ENCODE data around the gene S100A14. TPM values are rescaled to one million over a fixed set of nuclear protein-coding genes. Genes with fewer than 3 reads are reported as not detected.

The S100A14 gene
- total RNA-seq, 2 donors from 2014 or later, result 4.2 to 4.9 TPM

GRCh38 chr1:153608089-153608682 is 7.9 kb downstream of the S100A14 start:
- peaks cover 20 to 47% of the 10 kb centered on the region in 2 donors for H3K4me1 ChIP-seq (ENCODE audit: control insufficient read depth in 1 of 2, low read depth in 2 of 2)
- no peaks in the 10 kb centered on the region for H3K9me3 ChIP-seq
- peak overlapping the region; percentile 89 to 91 for H3K27ac ChIP-seq
- DNase-seq (ENCODE audit: low spot score), result no peak
- ATAC-seq (ENCODE audit: insufficient number of reproducible peaks, low FRiP score, low read depth), result no peak
- no peaks in the 10 kb centered on the region for H3K27me3 ChIP-seq (replicated peaks; ENCODE audit: insufficient read depth)
- peak overlapping the region; percentile 62 for H3K4me3 ChIP-seq
- TF ChIP-seq, protein P1, sequence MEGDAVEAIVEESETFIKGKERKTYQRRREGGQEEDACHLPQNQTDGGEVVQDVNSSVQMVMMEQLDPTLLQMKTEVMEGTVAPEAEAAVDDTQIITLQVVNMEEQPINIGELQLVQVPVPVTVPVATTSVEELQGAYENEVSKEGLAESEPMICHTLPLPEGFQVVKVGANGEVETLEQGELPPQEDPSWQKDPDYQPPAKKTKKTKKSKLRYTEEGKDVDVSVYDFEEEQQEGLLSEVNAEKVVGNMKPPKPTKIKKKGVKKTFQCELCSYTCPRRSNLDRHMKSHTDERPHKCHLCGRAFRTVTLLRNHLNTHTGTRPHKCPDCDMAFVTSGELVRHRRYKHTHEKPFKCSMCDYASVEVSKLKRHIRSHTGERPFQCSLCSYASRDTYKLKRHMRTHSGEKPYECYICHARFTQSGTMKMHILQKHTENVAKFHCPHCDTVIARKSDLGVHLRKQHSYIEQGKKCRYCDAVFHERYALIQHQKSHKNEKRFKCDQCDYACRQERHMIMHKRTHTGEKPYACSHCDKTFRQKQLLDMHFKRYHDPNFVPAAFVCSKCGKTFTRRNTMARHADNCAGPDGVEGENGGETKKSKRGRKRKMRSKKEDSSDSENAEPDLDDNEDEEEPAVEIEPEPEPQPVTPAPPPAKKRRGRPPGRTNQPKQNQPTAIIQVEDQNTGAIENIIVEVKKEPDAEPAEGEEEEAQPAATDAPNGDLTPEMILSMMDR (IDR thresholded peaks at IDR 0.05), result no peak
- peaks cover 18% of the 10 kb centered on the region for H3K36me3 ChIP-seq

- no peak for ATAC-seq (ENCODE audit: insufficient number of reproducible peaks, low FRiP score, low read depth)
- DNase-seq (ENCODE audit: low spot score), result no peak
- TF ChIP-seq, protein P1 (IDR thresholded peaks at IDR 0.05), result no peak
- peak overlapping the region in 1 of 2 donors; percentile 89 for H3K27ac ChIP-seq
- H3K27me3 ChIP-seq (replicated peaks; ENCODE audit: insufficient read depth), result no peaks in the 10 kb centered on the region
- no peaks in the 10 kb centered on the region for H3K9me3 ChIP-seq
- peaks cover 18% of the 10 kb centered on the region for H3K36me3 ChIP-seq
- H3K4me1 ChIP-seq (ENCODE audit: control insufficient read depth in 1 of 2, low read depth in 2 of 2), result peaks cover 20 to 45% of the 10 kb centered on the region in 2 donors
- no peak overlapping the region for H3K4me3 ChIP-seq
These were observed 8.7 kb downstream of the S100A14 start for GRCh38 chr1:153607381-153607780.

- TF ChIP-seq, protein P1 (IDR thresholded peaks at IDR 0.05), result no peak
- H3K27me3 ChIP-seq (replicated peaks; ENCODE audit: insufficient read depth), result no peaks in the 10 kb centered on the region
- ATAC-seq (ENCODE audit: insufficient number of reproducible peaks, low FRiP score, low read depth) (no peak), DNase-seq (ENCODE audit: low spot score) (no peak)
- no peak overlapping the region for H3K4me3 ChIP-seq
- H3K9me3 ChIP-seq, result no peaks in the 10 kb centered on the region
- H3K4me1 ChIP-seq (ENCODE audit: control insufficient read depth in 1 of 2, low read depth in 2 of 2), result peaks cover 20 to 38% of the 10 kb centered on the region in 2 donors
- no peak overlapping the region for H3K27ac ChIP-seq
- peaks cover 18% of the 10 kb centered on the region for H3K36me3 ChIP-seq
These were observed 9.9 kb downstream of the S100A14 start for GRCh38 chr1:153606194-153606593.

- no peaks in the 10 kb centered on the region for H3K27me3 ChIP-seq (replicated peaks; ENCODE audit: insufficient read depth)
- H3K4me3 ChIP-seq, result no peak overlapping the region
- DNase-seq (ENCODE audit: low spot score) (no peak), ATAC-seq (ENCODE audit: insufficient number of reproducible peaks, low FRiP score, low read depth) (no peak)
- no peaks in the 10 kb centered on the region for H3K9me3 ChIP-seq
- TF ChIP-seq, protein P1 (IDR thresholded peaks at IDR 0.05), result no peak
- peaks cover 0 to 6% of the 10 kb centered on the region in 2 donors for H3K4me1 ChIP-seq (ENCODE audit: control insufficient read depth in 1 of 2, low read depth in 2 of 2)
- no peak overlapping the region for H3K27ac ChIP-seq
- H3K36me3 ChIP-seq, result peaks cover 17% of the 10 kb centered on the region
These were observed 13.4 kb downstream of the S100A14 start for GRCh38 chr1:153602749-153603148.

DNA sequence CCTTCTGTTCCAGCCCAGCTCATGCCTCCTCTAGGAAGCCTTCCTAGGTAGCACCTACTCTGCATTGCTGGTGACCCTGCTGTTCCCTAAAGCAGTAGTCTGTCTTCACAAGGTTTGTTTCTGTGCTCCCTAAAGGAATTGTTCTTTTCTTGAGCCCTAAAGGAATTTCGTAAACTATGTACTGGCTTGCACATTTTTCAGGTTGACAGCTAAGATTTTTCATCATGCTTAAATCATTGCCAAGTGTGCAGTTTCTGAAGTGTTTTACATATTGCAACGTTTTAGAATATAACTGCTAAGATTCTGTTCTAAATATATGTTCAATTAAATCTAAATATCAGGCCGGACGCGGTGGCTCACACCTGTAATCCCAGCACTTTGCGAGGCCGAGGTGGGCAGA is 16.3 kb downstream of the S100A14 start:
- Histone ChIP-seq H3K9me3 (no peaks in the 10 kb centered on the region), H3K4me3 (no peak overlapping the region), H3K27me3 (replicated peaks; ENCODE audit: insufficient read depth) (no peaks in the 10 kb centered on the region), H3K36me3 (no peaks in the 10 kb centered on the region), H3K4me1 (ENCODE audit: control insufficient read depth in 1 of 2, low read depth in 2 of 2) (no peaks in the 10 kb centered on the region), H3K27ac (no peak overlapping the region)
- DNase-seq (ENCODE audit: low spot score) (no peak), ATAC-seq (ENCODE audit: insufficient number of reproducible peaks, low FRiP score, low read depth) (no peak)
- TF ChIP-seq, protein P1 (IDR thresholded peaks at IDR 0.05), result no peak

Data from thoracic aorta (tissue), 2 donors.